ENCODE measurements around the gene WDR5.

Gene WDR5

GRCh38 chr9:134177186-134177585 is 41.3 kb downstream of the WDR5 start:
- CTCF ChIA-PET, result interaction anchor here (1.3 kb wide), 1 partner anchor 41 kb away, joined by 4 read pairs; no protein-coding TSS in a partner anchor
- H3K36me3 ChIP-seq (ENCODE audit: control insufficient read depth in 2 of 2, insufficient read depth in 1 of 2, low read length in 2 of 2), result no peaks in the 10 kb centered on the region
- H3K27ac ChIP-seq (ENCODE audit: extremely low read depth, low read depth, low read length), result no peak overlapping the region
- H3K9me3 ChIP-seq (ENCODE audit: control insufficient read depth, insufficient read depth, low read depth, low read length), result no peaks in the 10 kb centered on the region
- H3K4me3 ChIP-seq (ENCODE audit: low read depth, low read length), result no peak overlapping the region
- TF ChIP-seq KLF9 (tag by site-specific recombination; IDR thresholded peaks at IDR 0.05; ENCODE audit: low read depth) (no peak), ZNF664 (tag by site-specific recombination; IDR thresholded peaks at IDR 0.05) (no peak), SCRT2 (tag by site-specific recombination; IDR thresholded peaks at IDR 0.05) (no peak), ZNF23 (tag by site-specific recombination; IDR thresholded peaks at IDR 0.05; ENCODE audit: borderline replicate concordance) (no peak), IKZF3 (tag by site-specific recombination; IDR thresholded peaks at IDR 0.05) (no peak), ZNF211 (tag by site-specific recombination; IDR thresholded peaks at IDR 0.05; ENCODE audit: low read depth) (no peak), ZNF302 (tag by site-specific recombination; IDR thresholded peaks at IDR 0.05; ENCODE audit: low read depth) (no peak), KLF1 (tag by site-specific recombination; IDR thresholded peaks at IDR 0.05) (no peak), ZNF639 (tag by site-specific recombination; IDR thresholded peaks at IDR 0.05) (no peak), ZNF121 (tag by site-specific recombination; IDR thresholded peaks at IDR 0.05) (no peak), ATF2 (tag by site-specific recombination; IDR thresholded peaks at IDR 0.05; ENCODE audit: low read depth) (no peak), ZNF670 (tag by site-specific recombination; IDR thresholded peaks at IDR 0.05; ENCODE audit: low read depth) (no peak), ZNF501 (tag by site-specific recombination; IDR thresholded peaks at IDR 0.05) (no peak), SETDB1 (IDR thresholded peaks at IDR 0.05; ENCODE audit: insufficient read length, low read length) (no peak), ZNF157 (tag by site-specific recombination; IDR thresholded peaks at IDR 0.05) (no peak), ZNF266 (tag by site-specific recombination; IDR thresholded peaks at IDR 0.05; ENCODE audit: low read depth) (no peak), ZNF621 (tag by site-specific recombination; IDR thresholded peaks at IDR 0.05) (no peak)
- TF ChIP-seq, protein P1, sequence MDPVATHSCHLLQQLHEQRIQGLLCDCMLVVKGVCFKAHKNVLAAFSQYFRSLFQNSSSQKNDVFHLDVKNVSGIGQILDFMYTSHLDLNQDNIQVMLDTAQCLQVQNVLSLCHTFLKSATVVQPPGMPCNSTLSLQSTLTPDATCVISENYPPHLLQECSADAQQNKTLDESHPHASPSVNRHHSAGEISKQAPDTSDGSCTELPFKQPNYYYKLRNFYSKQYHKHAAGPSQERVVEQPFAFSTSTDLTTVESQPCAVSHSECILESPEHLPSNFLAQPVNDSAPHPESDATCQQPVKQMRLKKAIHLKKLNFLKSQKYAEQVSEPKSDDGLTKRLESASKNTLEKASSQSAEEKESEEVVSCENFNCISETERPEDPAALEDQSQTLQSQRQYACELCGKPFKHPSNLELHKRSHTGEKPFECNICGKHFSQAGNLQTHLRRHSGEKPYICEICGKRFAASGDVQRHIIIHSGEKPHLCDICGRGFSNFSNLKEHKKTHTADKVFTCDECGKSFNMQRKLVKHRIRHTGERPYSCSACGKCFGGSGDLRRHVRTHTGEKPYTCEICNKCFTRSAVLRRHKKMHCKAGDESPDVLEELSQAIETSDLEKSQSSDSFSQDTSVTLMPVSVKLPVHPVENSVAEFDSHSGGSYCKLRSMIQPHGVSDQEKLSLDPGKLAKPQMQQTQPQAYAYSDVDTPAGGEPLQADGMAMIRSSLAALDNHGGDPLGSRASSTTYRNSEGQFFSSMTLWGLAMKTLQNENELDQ (tag by site-specific recombination; IDR thresholded peaks at IDR 0.05; ENCODE audit: low read depth), result no peak
- TF ChIP-seq, protein P2, sequence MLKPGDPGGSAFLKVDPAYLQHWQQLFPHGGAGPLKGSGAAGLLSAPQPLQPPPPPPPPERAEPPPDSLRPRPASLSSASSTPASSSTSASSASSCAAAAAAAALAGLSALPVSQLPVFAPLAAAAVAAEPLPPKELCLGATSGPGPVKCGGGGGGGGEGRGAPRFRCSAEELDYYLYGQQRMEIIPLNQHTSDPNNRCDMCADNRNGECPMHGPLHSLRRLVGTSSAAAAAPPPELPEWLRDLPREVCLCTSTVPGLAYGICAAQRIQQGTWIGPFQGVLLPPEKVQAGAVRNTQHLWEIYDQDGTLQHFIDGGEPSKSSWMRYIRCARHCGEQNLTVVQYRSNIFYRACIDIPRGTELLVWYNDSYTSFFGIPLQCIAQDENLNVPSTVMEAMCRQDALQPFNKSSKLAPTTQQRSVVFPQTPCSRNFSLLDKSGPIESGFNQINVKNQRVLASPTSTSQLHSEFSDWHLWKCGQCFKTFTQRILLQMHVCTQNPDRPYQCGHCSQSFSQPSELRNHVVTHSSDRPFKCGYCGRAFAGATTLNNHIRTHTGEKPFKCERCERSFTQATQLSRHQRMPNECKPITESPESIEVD (tag by site-specific recombination; IDR thresholded peaks at IDR 0.05), result no peak
- POLR2A ChIA-PET, result no interaction called here
- no peaks in the 10 kb centered on the region for H3K4me1 ChIP-seq (ENCODE audit: control insufficient read depth, insufficient read depth, low read length)
